Endothelial cell of umbilical vein (primary cell): Measurements from ENCODE around the gene TRAF3IP1.

ENCODE experiments used
- CTCF ChIP-seq, 2 donors: IDR thresholded peaks; 1 replicate in 1 of 2; 2 replicates in 1 of 2; pipeline ENCODE4 v1.5.1; 2011; ENCODE audit warnings: low read length in 2 of 2, mild to moderate bottlenecking in 2 of 2, moderate library complexity in 2 of 2, control low read depth in 1 of 2, inconsistent platforms in 1 of 2, low read depth in 1 of 2; ENCODE audit not compliant: insufficient read depth in 1 of 2; ENCODE audit errors: extremely low read depth in 1 of 2
- EZH2 ChIP-seq: IDR thresholded peaks from 2 replicates; pipeline ENCODE4 v1.6.1; 2012; ENCODE audit warnings: borderline replicate concordance, low read depth, mild to moderate bottlenecking, moderate library complexity, low read length, inconsistent platforms; ENCODE audit not compliant: severe bottlenecking
- GATA2 ChIP-seq: IDR thresholded peaks from 2 replicates; pipeline ENCODE4 v1.7.0; 2011; ENCODE audit warnings: low read depth, mild to moderate bottlenecking, moderate library complexity, mixed read lengths, low read length; ENCODE audit not compliant: insufficient read length, insufficient read depth
- JUN ChIP-seq: IDR thresholded peaks from 2 replicates; pipeline ENCODE4 v1.6.1; 2011; ENCODE audit warnings: borderline replicate concordance, low read depth; ENCODE audit not compliant: insufficient read length, insufficient read depth
- MAX ChIP-seq: IDR thresholded peaks from 2 replicates; pipeline ENCODE4 v1.6.1; 2011; ENCODE audit not compliant: insufficient read depth, insufficient read length
- MYC ChIP-seq: IDR thresholded peaks from one replicate; pipeline ENCODE4 v1.6.1; 2011; ENCODE audit warnings: mild to moderate bottlenecking, low read depth, low read length
- POLR2A ChIP-seq: IDR thresholded peaks from 2 replicates; pipeline ENCODE4 v1.6.1; 2012; ENCODE audit warnings: low read depth, mild to moderate bottlenecking, control low read depth, low read length
- POLR2AphosphoS5 ChIP-seq: IDR thresholded peaks from 2 replicates; pipeline ENCODE4 v1.6.1; 2012; ENCODE audit warnings: low read depth, mild to moderate bottlenecking, control low read depth, low read length, moderate library complexity; ENCODE audit not compliant: insufficient read depth

GRCh38 chr2:238413368-238413767 lies 93.0 kb downstream of the TRAF3IP1 start:
- TF ChIP-seq POLR2A (no peak), POLR2AphosphoS5 (no peak), CTCF (IDR thresholded peaks at IDR 0.05; ENCODE audit: extremely low read depth in 1 of 2, insufficient read depth in 1 of 2, low read depth in 1 of 2, low read length in 2 of 2) (no peak), MYC (no peak), EZH2 (no peak), MAX (no peak), JUN (no peak), GATA2 (no peak)
